ENCODE results near the gene TXN2.
"Not testable (repeated sequence)": the region's sequence is repeated elsewhere in the genome, so short reads cannot be mapped to it uniquely, and the experiment has no call there.

TXN2 gene

GRCh38 chr22:36481393-36482168 lies at the start of gene TXN2:
TSS of gene TXN2 (minus strand) at chr22:36481640. CDS start at chr22:36480837, 803 bp downstream.
- peak; percentile 86 to 93 (median 92) for DNase-seq (ENCODE audit: low read depth in 2 of 3, low spot score in 2 of 3)

- peak; percentile 95 to 98 (median 95) for DNase-seq (ENCODE audit: low read depth in 2 of 3, low spot score in 2 of 3)
Measured at GRCh38 chr22:36528795-36529751, 47.6 kb upstream of the TXN2 start, which contains the start of gene EIF3D. TSS of gene EIF3D (minus strand) at chr22:36529166. CDS start at chr22:36526121, 3,045 bp downstream.

- no peak for DNase-seq (ENCODE audit: low read depth in 2 of 3, low spot score in 2 of 3)
Measured at GRCh38 chr22:36528341-36528740, 46.9 kb upstream of the TXN2 start.

- no peak for DNase-seq (ENCODE audit: low read depth in 2 of 3, low spot score in 2 of 3)
Measured at GRCh38 chr22:36522662-36523061, 41.2 kb upstream of the TXN2 start.

GRCh38 chr22:36520423-36520822 lies 39.0 kb upstream of the TXN2 start:
- no peak for DNase-seq (ENCODE audit: low read depth in 2 of 3, low spot score in 2 of 3)

- DNase-seq (ENCODE audit: low read depth in 2 of 3, low spot score in 2 of 3), result not testable (repeated sequence)
Measured at GRCh38 chr22:36519906-36520305, 38.5 kb upstream of the TXN2 start.

- no peak for DNase-seq (ENCODE audit: low read depth in 2 of 3, low spot score in 2 of 3)
Measured at GRCh38 chr22:36514766-36515165, 33.3 kb upstream of the TXN2 start.

GRCh38 chr22:36512991-36513390 lies 31.6 kb upstream of the TXN2 start:
- DNase-seq (ENCODE audit: low read depth in 2 of 3, low spot score in 2 of 3), result no peak

GRCh38 chr22:36512333-36512732 lies 30.9 kb upstream of the TXN2 start:
- no peak for DNase-seq (ENCODE audit: low read depth in 2 of 3, low spot score in 2 of 3)

GRCh38 chr22:36510966-36511881 lies 29.8 kb upstream of the TXN2 start:
- no peak for DNase-seq (ENCODE audit: low read depth in 2 of 3, low spot score in 2 of 3)

- no peak for DNase-seq (ENCODE audit: low read depth in 2 of 3, low spot score in 2 of 3)
Measured at GRCh38 chr22:36510384-36510783, 28.9 kb upstream of the TXN2 start.

- no peak for DNase-seq (ENCODE audit: low read depth in 2 of 3, low spot score in 2 of 3)
Measured at GRCh38 chr22:36507518-36508010, 26.1 kb upstream of the TXN2 start.

GRCh38 chr22:36506637-36507517 lies 25.4 kb upstream of the TXN2 start, which contains the start of gene FOXRED2:
TSS of gene FOXRED2 (minus strand) at chr22:36507040. CDS start at chr22:36506422, 618 bp downstream.
- DNase-seq (ENCODE audit: low read depth in 2 of 3, low spot score in 2 of 3), result peak; percentile 61 to 83 (median 80)

- no peak for DNase-seq (ENCODE audit: low read depth in 2 of 3, low spot score in 2 of 3)
Measured at GRCh38 chr22:36505998-36506635, 24.7 kb upstream of the TXN2 start.

- no peak for DNase-seq (ENCODE audit: low read depth in 2 of 3, low spot score in 2 of 3)
Measured at GRCh38 chr22:36497910-36498665, 16.6 kb upstream of the TXN2 start.

- no peak for DNase-seq (ENCODE audit: low read depth in 2 of 3, low spot score in 2 of 3)
Measured at GRCh38 chr22:36493690-36494110, 12.3 kb upstream of the TXN2 start.

- no peak for DNase-seq (ENCODE audit: low read depth in 2 of 3, low spot score in 2 of 3)
Measured at GRCh38 chr22:36492109-36492508, 10.7 kb upstream of the TXN2 start.

GRCh38 chr22:36491155-36491554 lies 9.7 kb upstream of the TXN2 start:
- no peak for DNase-seq (ENCODE audit: low read depth in 2 of 3, low spot score in 2 of 3)

Measured in activated CD8-positive, alpha-beta memory T cell treated with anti-CD3 and anti-CD28 coated beads for 48 hours (primary cell).